ENCODE measurements around the gene SAFB2.

Gene SAFB2

GRCh38 chr19:5635427-5635826 lies 12.9 kb upstream of the SAFB2 start:
- DNase-seq (ENCODE audit: extremely low read depth in 1 of 2, low read depth in 1 of 2) = no peak

GRCh38 chr19:5632657-5633056 lies 10.1 kb upstream of the SAFB2 start:
- DNase-seq (ENCODE audit: extremely low read depth in 1 of 2, low read depth in 1 of 2) = no peak

GRCh38 chr19:5632241-5632612 lies 9.7 kb upstream of the SAFB2 start:
- DNase-seq (ENCODE audit: extremely low read depth in 1 of 2, low read depth in 1 of 2) = no peak

- DNase-seq (ENCODE audit: extremely low read depth in 1 of 2, low read depth in 1 of 2) = no peak
Observed at GRCh38 chr19:5631567-5632240, 9.1 kb upstream of the SAFB2 start.

GRCh38 chr19:5628919-5629481 lies 6.4 kb upstream of the SAFB2 start:
- no peak for DNase-seq (ENCODE audit: extremely low read depth in 1 of 2, low read depth in 1 of 2)

GRCh38 chr19:5628461-5628860 lies 5.9 kb upstream of the SAFB2 start:
- DNase-seq (ENCODE audit: extremely low read depth in 1 of 2, low read depth in 1 of 2) = no peak

- DNase-seq (ENCODE audit: extremely low read depth in 1 of 2, low read depth in 1 of 2) = no peak
Observed at GRCh38 chr19:5627395-5627904, 4.9 kb upstream of the SAFB2 start.

- DNase-seq (ENCODE audit: extremely low read depth in 1 of 2, low read depth in 1 of 2) = no peak
Observed at GRCh38 chr19:5625641-5626040, 3.1 kb upstream of the SAFB2 start.

GRCh38 chr19:5624741-5625278 lies 2.2 kb upstream of the SAFB2 start:
- no peak for DNase-seq (ENCODE audit: extremely low read depth in 1 of 2, low read depth in 1 of 2)

GRCh38 chr19:5624018-5624663 lies 1.6 kb upstream of the SAFB2 start:
- DNase-seq (ENCODE audit: extremely low read depth in 1 of 2, low read depth in 1 of 2) = no peak

GRCh38 chr19:5623397-5624017 lies 931 bp upstream of the SAFB2 start:
- no peak for DNase-seq (ENCODE audit: extremely low read depth in 1 of 2, low read depth in 1 of 2)

GRCh38 chr19:5621945-5622464 lies 571 bp downstream of the SAFB2 start:
- DNase-seq (ENCODE audit: extremely low read depth in 1 of 2, low read depth in 1 of 2) = no peak

- DNase-seq (ENCODE audit: extremely low read depth in 1 of 2, low read depth in 1 of 2) = no peak
Observed at GRCh38 chr19:5621311-5621944, 1.1 kb downstream of the SAFB2 start.

- DNase-seq (ENCODE audit: extremely low read depth in 1 of 2, low read depth in 1 of 2) = no peak
Observed at GRCh38 chr19:5619946-5620345, 2.6 kb downstream of the SAFB2 start.

- DNase-seq (ENCODE audit: extremely low read depth in 1 of 2, low read depth in 1 of 2) = no peak
Observed at GRCh38 chr19:5618591-5618990, 4.0 kb downstream of the SAFB2 start.

GRCh38 chr19:5617080-5617479 lies 5.5 kb downstream of the SAFB2 start:
- DNase-seq (ENCODE audit: extremely low read depth in 1 of 2, low read depth in 1 of 2) = no peak

- no peak for DNase-seq (ENCODE audit: extremely low read depth in 1 of 2, low read depth in 1 of 2)
Observed at GRCh38 chr19:5615756-5616327, 6.7 kb downstream of the SAFB2 start.

- no peak for DNase-seq (ENCODE audit: extremely low read depth in 1 of 2, low read depth in 1 of 2)
Observed at GRCh38 chr19:5612891-5613865, 9.4 kb downstream of the SAFB2 start.

- no peak for DNase-seq (ENCODE audit: extremely low read depth in 1 of 2, low read depth in 1 of 2)
Observed at GRCh38 chr19:5609881-5610448, 12.6 kb downstream of the SAFB2 start.
